Mammary epithelial cell (primary cell): ENCODE results near the gene NRTN.

Experiments used
- CTCF ChIP-seq, 2 donors: IDR thresholded peaks in 1 of 2; conservative IDR thresholded peaks in 1 of 2; 2 replicates each; pipeline ENCODE4 v1.5.1; 2011 to 2012; ENCODE audit warnings: inconsistent platforms in 2 of 2, low read length in 2 of 2, mild to moderate bottlenecking in 2 of 2, control low read depth in 1 of 2, low read depth in 1 of 2; ENCODE audit not compliant: insufficient read depth in 1 of 2; ENCODE audit errors: extremely low read depth in 1 of 2
- EZH2 ChIP-seq: IDR thresholded peaks from 2 replicates; pipeline ENCODE4 v1.6.1; 2012; ENCODE audit warnings: low read length, inconsistent platforms, borderline replicate concordance

GRCh38 chr19:5765220-5765619 is 39.6 kb upstream of the NRTN start:
- no peak for TF ChIP-seq CTCF (conservative IDR thresholded peaks at IDR 0.05 in 1 of 2, IDR thresholded peaks at IDR 0.05 in 1 of 2; ENCODE audit: extremely low read depth in 1 of 2, insufficient read depth in 1 of 2, low read depth in 1 of 2, low read length in 2 of 2)
- TF ChIP-seq EZH2, result no peak
